GM18907 (cell line): ENCODE data around the gene ODAD3.
"Not testable (repeated sequence)": the region's sequence is repeated elsewhere in the genome, so short reads cannot be mapped to it uniquely, and the experiment has no call there.

Experiments used
- ATAC-seq: cut with Tn5 transposase; IDR thresholded peaks from one replicate; pipeline ENCODE4 v1.9.1; 2021; ENCODE audit warnings: mild to moderate bottlenecking, moderate library complexity; ENCODE audit not compliant: unreplicated experiment

ODAD3 gene

GRCh38 chr19:11461453-11461852 is 26.5 kb upstream of the ODAD3 start:
- ATAC-seq = no peak

GRCh38 chr19:11460207-11460606 is 25.3 kb upstream of the ODAD3 start:
- ATAC-seq = no peak

GRCh38 chr19:11458912-11459311 is 24.0 kb upstream of the ODAD3 start:
- ATAC-seq = not testable (repeated sequence)

- no peak for ATAC-seq
Observed at GRCh38 chr19:11458236-11458900, 23.4 kb upstream of the ODAD3 start.

- ATAC-seq = no peak
Observed at GRCh38 chr19:11457831-11458230, 22.9 kb upstream of the ODAD3 start.

GRCh38 chr19:11457115-11457514 is 22.2 kb upstream of the ODAD3 start:
- ATAC-seq = no peak

- no peak for ATAC-seq
Observed at GRCh38 chr19:11456659-11457058, 21.7 kb upstream of the ODAD3 start.

GRCh38 chr19:11455233-11455554 is 20.3 kb upstream of the ODAD3 start:
- ATAC-seq = not testable (repeated sequence)

GRCh38 chr19:11453468-11454341 is 18.8 kb upstream of the ODAD3 start:
- no peak for ATAC-seq

GRCh38 chr19:11452620-11453310 is 17.8 kb upstream of the ODAD3 start:
- no peak for ATAC-seq

- no peak for ATAC-seq
Observed at GRCh38 chr19:11451871-11452619, 17.1 kb upstream of the ODAD3 start.

GRCh38 chr19:11451327-11451870 is 16.5 kb upstream of the ODAD3 start:
- ATAC-seq = no peak

GRCh38 chr19:11450570-11451326 is 15.8 kb upstream of the ODAD3 start:
- no peak for ATAC-seq

GRCh38 chr19:11448923-11449554 is 14.1 kb upstream of the ODAD3 start:
- ATAC-seq = no peak

- ATAC-seq = no peak
Observed at GRCh38 chr19:11448410-11448809, 13.5 kb upstream of the ODAD3 start.

GRCh38 chr19:11447347-11448262 is 12.7 kb upstream of the ODAD3 start:
- ATAC-seq = no peak

GRCh38 chr19:11446652-11447301 is 11.9 kb upstream of the ODAD3 start:
- ATAC-seq = no peak

GRCh38 chr19:11446271-11446651 is 11.3 kb upstream of the ODAD3 start:
- ATAC-seq = no peak
